Measurements from ENCODE around the gene RELA.
"Not testable (repeated sequence)": the region's sequence is repeated elsewhere in the genome, so short reads cannot be mapped to it uniquely, and the experiment has no call there.

Gene RELA

GRCh38 chr11:65641297-65642013 lies 21.3 kb downstream of the RELA start:
- DNase-seq (ENCODE audit: low read depth): no peak
- no peak for TF ChIP-seq CTCF (IDR thresholded peaks at IDR 0.05; ENCODE audit: insufficient read depth, low read depth, low read length, missing control alignments)
- H3K4me3 ChIP-seq (ENCODE audit: low read depth, low read length): peak overlapping the region; percentile 91

- H3K4me3 ChIP-seq (ENCODE audit: low read depth, low read length): peak overlapping the region; percentile 91
- DNase-seq (ENCODE audit: low read depth): peak; percentile 59
- TF ChIP-seq CTCF (IDR thresholded peaks at IDR 0.05; ENCODE audit: insufficient read depth, low read depth, low read length, missing control alignments): no peak
Observed at GRCh38 chr11:65640483-65641296, 22.0 kb downstream of the RELA start.

- DNase-seq (ENCODE audit: low read depth): peak; percentile 94
Observed at GRCh38 chr11:65639623-65640482, 22.9 kb downstream of the RELA start.

GRCh38 chr11:65639228-65639597 lies 23.5 kb downstream of the RELA start:
- H3K4me3 ChIP-seq (ENCODE audit: low read depth, low read length): peak overlapping the region; percentile 91
- DNase-seq (ENCODE audit: low read depth): not testable (repeated sequence)

More at GRCh38 chr11:65639623-65640482, 22.9 kb downstream of the RELA start:
- peak overlapping the region; percentile 91 for H3K4me3 ChIP-seq (ENCODE audit: low read depth, low read length)
- TF ChIP-seq CTCF (IDR thresholded peaks at IDR 0.05; ENCODE audit: insufficient read depth, low read depth, low read length, missing control alignments): no peak

GRCh38 chr11:65637794-65638419 lies 24.8 kb downstream of the RELA start, which contains the start of gene SIPA1:
TSS of gene SIPA1 (plus strand) at chr11:65638101. CDS start at chr11:65640922, 2,821 bp downstream.
- peak within 1 kb of the TSS; percentile 91 for H3K4me3 ChIP-seq (ENCODE audit: low read depth, low read length)
- peak; percentile 13 for TF ChIP-seq CTCF (IDR thresholded peaks at IDR 0.05; ENCODE audit: insufficient read depth, low read depth, low read length, missing control alignments)
- DNase-seq (ENCODE audit: low read depth): peak; percentile 82

GRCh38 chr11:65637032-65637557 lies 25.6 kb downstream of the RELA start:
- no peak overlapping the region for H3K4me3 ChIP-seq (ENCODE audit: low read depth, low read length)
- TF ChIP-seq CTCF (IDR thresholded peaks at IDR 0.05; ENCODE audit: insufficient read depth, low read depth, low read length, missing control alignments): no peak
- DNase-seq (ENCODE audit: low read depth): no peak

Data from GM12865 (cell line).